Stimulated activated naive CD4-positive, alpha-beta T cell treated with Interleukin-2 at 50 U/mL for 16 hours (primary cell): Measurements from ENCODE around the gene MRPL22.
"Not testable (repeated sequence)": the region's sequence is repeated elsewhere in the genome, so short reads cannot be mapped to it uniquely, and the experiment has no call there.

Source experiments
- DNase-seq: peaks from one replicate; lab custom pipeline; 2025; lab: John Stamatoyannopoulos, UW

Gene MRPL22

GRCh38 chr5:154940772-154941620 lies at the start of gene MRPL22:
MRPL22 (plus strand) TSS chr5:154941073; CDS start chr5:154941111, 38 bp downstream.
- peak; percentile 92 for DNase-seq

DNA sequence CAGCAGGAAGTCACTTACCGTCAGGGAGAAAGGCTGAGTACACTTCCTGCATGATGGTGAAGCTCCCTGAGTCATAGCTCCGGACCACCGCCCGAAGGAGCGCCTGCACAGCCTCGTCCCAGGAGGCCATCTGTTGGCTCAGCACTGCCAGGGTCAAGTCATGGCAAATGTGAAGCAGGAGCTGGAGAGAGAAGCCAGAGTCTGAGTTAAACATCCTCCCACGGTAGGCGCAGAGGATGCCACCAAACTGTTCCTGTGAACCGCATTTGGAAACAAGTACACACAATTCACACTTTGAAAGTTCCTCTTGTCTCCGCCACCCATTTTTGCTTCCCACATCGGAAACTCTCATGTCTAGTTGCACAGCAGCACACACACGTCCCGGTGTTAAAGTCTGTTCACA lies 48.5 kb upstream of the MRPL22 start:
- no peak for DNase-seq

- DNase-seq = no peak
Observed at GRCh38 chr5:154893381-154893780, 47.5 kb upstream of the MRPL22 start.

DNA sequence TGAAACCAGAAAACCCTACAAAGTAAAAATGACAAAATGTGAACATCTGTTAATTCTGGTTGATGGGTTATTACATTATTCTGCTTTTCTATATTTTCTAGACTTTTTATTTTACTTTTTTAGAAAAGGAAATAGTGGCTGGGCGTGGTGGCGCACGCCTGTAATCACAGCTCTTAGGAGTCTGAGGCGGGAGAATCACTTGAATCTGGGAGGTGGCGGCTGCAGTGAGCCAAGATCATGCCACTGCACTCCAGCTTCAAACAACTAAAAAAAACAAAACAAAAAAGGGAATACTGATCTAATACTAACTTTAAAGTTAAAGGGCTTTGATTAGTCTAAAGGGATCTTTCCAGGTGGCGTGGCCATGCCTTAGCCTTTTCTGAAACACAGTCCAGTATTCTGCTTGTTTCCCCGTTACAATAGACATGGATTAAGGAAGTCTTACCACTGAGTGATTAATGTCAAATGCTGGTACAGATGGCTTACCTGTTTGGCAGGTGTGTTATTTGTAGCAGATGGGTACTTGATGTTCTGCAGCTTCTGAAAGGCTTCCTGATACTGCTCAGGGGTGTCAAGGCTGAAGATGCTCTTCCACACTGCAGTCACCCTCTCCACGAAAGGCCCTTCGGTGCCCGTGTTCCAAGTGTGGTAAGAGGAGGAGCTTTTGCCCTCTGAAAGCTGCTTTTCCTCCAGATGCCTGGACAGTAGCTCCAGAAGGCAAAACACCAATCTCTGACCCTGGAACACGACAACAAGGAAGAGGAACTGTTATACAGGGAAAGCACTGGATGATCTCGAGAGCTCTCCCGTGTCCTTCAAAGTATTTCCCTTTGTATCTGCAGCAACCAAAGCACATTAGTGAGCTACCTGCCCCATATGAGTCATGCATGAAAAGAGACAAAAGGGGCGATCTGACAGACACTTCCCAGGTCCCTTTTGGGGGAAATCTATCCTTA lies 45.0 kb upstream of the MRPL22 start:
- no peak for DNase-seq

DNA sequence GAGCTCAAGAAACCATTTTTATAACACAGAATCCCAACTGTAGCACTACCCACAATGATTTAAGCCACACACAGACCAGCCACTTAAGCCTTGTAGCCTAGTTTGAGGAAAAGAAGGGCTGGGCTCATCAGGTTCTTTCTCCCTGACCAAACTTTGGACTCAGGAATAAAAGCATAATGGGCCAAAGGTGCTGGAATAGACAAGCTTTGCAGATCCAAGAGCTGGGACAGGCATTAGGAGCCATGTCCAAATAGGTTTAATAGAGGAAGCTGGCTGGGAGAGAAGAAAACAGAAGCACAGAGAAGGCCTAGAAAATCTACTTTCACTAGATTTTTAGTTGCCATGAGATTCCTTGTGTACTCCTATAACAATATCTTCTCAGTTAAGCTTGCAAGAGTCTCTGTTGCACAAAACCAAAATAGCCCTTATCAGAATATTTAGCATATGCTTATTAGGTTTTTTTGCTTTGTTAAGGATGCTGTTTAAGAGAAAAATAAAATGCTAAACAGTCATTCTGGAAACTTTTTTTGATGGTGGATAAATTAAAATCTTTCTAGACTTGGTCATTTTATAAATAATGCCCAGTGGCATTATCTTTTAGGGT lies 44.2 kb upstream of the MRPL22 start:
- DNase-seq = no peak

DNA sequence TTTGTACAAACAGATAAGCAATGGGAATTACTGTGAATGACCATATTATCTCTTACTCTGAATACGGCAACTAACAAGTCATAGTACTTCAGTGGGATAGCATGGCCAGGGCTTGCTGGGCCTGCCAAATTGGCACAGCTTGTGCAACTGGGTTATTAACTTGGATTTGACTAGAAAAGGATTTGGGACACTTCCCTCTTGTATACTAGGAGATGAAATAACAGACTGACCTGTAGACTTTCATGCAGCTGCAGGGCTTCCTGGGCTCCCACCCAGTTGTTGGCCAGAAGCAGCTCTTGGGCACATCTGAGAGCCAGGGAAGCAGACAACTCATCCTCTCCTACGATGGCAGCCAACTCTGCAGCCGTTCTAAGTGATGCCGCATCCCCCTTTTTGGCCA lies 42.7 kb upstream of the MRPL22 start:
- DNase-seq = no peak

- no peak for DNase-seq
Observed at GRCh38 chr5:154899151-154899816, 41.6 kb upstream of the MRPL22 start.

DNA sequence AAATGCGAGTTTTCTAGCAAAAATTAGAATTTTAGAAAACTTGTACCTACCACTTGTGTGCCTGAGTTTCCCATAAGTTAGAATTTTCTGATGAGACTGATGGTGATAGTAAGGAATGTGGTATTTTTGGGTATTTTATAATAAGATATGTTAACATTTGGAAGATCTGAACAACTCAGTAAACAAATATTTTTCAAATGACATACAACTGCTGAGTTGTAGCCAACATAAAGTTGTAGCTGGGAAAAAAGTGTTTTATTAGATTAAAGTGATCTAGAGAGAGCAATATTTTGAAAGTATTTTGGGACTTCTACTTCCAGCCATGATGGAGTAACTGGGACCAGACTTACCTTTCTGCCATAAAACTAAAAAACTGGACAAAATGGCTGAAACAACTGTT lies 40.8 kb upstream of the MRPL22 start:
- DNase-seq = no peak

DNA sequence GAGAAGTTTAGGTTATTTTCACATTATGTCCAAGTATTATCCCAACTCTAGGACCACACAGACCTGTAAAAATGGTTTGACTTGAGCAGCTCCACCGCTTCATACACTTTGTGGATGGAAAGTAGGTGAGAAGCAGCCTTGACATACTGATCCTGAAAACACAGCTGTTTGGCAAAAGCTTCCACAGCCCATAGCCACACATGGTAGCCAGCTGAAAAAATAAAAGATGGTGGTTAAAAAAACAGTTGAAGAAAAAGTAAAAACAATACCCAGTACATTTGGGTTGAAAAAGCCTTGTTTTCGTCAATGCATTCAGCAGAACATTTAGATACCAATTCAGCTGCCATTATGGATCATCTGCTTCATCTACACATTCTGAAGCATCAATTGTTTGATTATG lies 39.6 kb upstream of the MRPL22 start:
- DNase-seq = no peak

- DNase-seq = no peak
Observed at GRCh38 chr5:154901913-154902312, 39.0 kb upstream of the MRPL22 start.

DNA sequence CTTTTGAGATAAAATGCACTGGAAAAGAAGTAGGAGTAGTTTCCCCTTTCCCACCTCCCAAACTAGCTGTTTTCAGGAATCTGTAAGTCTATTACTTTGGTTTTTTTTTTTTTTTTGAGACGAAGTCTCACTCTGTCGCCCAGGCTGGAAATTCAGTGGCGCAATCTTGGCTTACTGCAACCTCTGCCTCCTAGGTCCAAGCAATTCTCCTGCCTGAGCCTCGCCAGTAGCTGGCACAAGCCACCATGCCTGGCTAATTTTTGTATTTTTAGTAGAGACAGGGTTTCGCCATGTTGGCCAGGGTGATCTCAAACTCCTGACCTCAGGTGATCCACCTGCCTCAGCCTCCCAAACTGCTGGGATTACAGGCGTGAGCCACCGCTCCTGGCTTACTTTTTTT lies 35.3 kb upstream of the MRPL22 start:
- DNase-seq = not testable (repeated sequence)

GRCh38 chr5:154916874-154917273 lies 24.0 kb upstream of the MRPL22 start:
- no peak for DNase-seq

- no peak for DNase-seq
Observed at GRCh38 chr5:154917757-154918156, 23.1 kb upstream of the MRPL22 start.

DNA sequence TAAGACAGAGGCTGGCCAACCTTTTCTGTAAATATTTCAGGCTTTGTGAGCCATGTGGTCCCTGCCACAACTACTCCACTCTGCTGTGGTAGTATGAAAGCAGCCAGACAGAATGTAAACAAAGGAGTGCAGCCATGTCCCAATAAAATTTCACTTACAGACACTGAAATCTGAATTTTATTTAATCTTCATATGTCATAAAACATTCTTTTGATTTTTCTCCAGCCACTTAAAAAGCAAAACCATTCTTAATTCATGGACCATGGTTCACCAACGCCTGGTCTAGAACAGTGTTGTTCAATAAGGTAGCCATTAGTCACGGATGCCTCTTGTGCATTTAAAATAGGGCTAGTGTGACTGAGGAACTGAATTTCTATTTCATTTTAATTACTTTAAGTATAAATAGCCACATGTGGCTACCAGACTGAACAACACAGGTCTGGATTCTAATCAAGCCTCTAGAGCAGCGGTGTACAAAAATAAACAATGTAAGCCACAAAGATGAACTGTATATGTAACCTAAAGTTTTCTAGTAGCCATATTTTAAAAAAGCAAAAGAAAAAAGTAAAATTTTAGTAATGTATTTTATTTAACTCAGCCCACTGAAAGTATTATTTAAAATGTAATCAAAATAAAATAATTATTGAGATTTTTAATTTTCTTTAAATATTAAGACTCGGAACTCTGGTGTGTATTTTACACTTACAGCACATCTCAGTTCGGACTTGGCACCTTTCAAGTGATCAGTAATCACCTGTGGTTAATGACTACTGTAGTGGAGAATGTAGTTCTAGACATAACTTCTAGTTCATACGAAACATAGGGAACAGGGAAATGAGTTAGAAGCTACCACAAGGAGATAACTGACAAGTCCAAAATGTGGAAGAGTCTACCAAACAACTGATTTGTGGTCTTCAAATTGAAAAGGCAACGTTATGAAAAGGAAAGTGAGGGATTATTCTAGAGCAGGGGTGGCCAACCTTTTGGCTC lies 17.1 kb upstream of the MRPL22 start:
- no peak for DNase-seq

- DNase-seq = no peak
Observed at GRCh38 chr5:154933537-154933936, 7.3 kb upstream of the MRPL22 start.

DNA sequence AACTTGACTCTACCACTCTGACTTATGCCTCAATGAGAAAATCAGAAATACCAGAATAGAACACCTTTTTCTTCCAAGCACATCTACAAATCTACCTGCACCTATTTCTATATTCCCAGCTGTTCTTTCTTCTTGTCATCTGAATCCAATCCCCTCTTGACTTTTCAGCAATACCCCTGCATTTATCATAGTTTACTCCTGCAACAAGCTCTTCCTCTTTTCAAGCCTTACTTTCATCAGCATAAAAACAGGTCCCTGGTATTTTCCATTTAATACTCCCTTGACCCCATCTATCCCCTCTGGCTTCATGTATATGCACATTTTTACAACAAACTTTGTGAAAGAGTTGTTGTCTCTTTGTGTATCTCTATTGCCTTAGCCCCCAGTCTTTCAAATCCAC lies 6.0 kb upstream of the MRPL22 start:
- no peak for DNase-seq

DNA sequence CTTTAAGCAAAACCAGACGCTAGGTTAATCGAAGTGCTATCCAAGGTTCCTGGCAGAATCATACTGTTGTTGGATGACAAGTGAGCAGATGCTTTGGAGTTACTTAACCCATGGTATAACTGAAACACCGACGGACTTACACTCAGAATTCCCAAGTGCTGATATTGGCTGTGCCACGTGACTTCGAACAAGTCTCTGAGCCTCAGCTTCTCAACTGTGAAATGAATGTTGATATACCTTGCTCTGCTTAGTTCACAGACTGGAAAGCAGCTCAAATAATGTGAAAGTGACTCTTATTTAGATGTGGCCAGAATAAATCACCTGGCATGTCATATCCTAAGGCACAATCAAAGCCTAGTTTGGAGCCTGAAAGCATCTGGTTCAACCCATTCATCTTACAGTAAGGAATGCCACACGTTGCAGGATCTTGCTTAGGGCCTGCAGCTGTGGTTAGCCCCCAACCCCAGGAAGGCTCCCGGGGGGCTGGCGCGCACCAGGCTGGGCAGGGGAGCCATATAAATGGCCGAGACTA lies 3.6 kb upstream of the MRPL22 start:
- no peak for DNase-seq

- DNase-seq = peak; percentile 83
Observed at GRCh38 chr5:154937718-154938466, 3.0 kb upstream of the MRPL22 start, which contains the start of gene GEMIN5. GEMIN5 (minus strand) TSS chr5:154938211; CDS start chr5:154938133, 78 bp downstream.

DNA sequence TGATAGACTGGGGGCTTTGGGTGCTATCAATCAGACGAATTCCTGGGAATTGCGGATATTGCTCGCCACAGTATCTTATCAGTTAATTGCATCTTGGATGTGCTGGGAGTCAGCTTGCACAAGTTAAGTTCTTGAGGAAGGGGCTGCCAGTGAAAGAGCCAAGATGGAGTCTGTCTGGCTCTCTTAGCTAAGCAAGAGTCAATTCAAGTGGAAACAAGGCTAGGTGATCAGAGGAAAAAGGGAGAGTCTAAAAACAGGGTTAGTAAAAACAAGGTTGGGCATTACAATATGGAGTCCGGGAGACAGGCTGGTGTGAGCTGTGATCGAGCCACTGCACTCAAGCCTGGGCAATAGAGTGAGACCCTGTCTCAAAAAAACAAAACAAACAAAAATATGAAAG lies 1.5 kb upstream of the MRPL22 start:
- not testable (repeated sequence) for DNase-seq

GRCh38 chr5:154940375-154940771 lies 500 bp upstream of the MRPL22 start:
- no peak for DNase-seq
